ENCODE measurements around the gene ALG13. TPM values are rescaled to one million over a fixed set of nuclear protein-coding genes. Genes with fewer than 3 reads are reported as not detected.

ALG13 gene
- total RNA-seq, 1 donor from 2014 or later, result 31.0 TPM

DNA sequence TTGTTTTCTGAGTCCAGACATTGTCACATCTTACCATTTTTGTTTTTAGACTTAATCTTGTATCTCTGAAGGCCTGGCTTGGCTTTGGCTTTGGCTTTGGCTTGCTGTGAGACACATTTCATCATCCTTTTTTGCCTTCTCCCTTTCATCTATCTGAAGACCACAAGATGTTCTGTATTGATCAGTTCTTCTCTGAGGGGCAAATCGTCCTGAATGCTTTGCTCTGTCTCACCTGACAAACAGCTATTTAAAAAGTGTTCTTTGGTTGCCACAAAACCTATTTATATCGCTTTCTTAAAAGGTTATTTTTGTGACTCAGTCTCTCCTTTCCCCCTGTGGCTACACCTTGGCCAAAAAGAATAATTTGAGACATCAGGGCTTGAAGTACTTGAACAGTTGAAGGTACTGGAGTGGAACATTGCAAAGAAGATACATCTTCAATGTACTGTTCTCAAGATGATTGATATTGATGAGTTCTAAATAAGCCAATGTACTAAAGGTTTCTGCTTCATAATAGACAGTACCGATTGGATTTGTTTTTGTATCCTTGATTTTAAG, 80.7 kb downstream of the ALG13 start:
- Mint-ChIP-seq H3K27me3 (ENCODE audit: low read depth, unreplicated experiment) (no peaks in the 10 kb centered on the region), H3K27ac (ENCODE audit: unreplicated experiment) (no peak overlapping the region), H3K36me3 (ENCODE audit: low read depth, unreplicated experiment) (no peaks in the 10 kb centered on the region), H3K4me1 (ENCODE audit: low read depth, unreplicated experiment) (no peaks in the 10 kb centered on the region), H3K9me3 (ENCODE audit: unreplicated experiment) (no peaks in the 10 kb centered on the region), H3K4me3 (ENCODE audit: unreplicated experiment) (no peak overlapping the region)
- no peaks in the 10 kb centered on the region for H3K9me3 ChIP-seq (ENCODE audit: insufficient read depth, low read depth, low read length)
- H3K4me3 ChIP-seq (ENCODE audit: insufficient read depth, low read depth, low read length), result no peak overlapping the region
- no peak overlapping the region for H3K4me2 ChIP-seq (ENCODE audit: low read length)
- no peak for TF ChIP-seq EZH2 (IDR thresholded peaks at IDR 0.05; ENCODE audit: insufficient read depth, low read length)
- TF ChIP-seq, protein P1, sequence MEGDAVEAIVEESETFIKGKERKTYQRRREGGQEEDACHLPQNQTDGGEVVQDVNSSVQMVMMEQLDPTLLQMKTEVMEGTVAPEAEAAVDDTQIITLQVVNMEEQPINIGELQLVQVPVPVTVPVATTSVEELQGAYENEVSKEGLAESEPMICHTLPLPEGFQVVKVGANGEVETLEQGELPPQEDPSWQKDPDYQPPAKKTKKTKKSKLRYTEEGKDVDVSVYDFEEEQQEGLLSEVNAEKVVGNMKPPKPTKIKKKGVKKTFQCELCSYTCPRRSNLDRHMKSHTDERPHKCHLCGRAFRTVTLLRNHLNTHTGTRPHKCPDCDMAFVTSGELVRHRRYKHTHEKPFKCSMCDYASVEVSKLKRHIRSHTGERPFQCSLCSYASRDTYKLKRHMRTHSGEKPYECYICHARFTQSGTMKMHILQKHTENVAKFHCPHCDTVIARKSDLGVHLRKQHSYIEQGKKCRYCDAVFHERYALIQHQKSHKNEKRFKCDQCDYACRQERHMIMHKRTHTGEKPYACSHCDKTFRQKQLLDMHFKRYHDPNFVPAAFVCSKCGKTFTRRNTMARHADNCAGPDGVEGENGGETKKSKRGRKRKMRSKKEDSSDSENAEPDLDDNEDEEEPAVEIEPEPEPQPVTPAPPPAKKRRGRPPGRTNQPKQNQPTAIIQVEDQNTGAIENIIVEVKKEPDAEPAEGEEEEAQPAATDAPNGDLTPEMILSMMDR (IDR thresholded peaks at IDR 0.05; ENCODE audit: insufficient read depth, low read depth, low read length), result no peak
- H3K79me2 ChIP-seq (ENCODE audit: insufficient read depth, low read length), result no peaks in the 10 kb centered on the region
- H3K27me3 ChIP-seq (ENCODE audit: insufficient read depth, low read length), result no peaks in the 10 kb centered on the region
- no peak overlapping the region for H2AFZ ChIP-seq (ENCODE audit: low read depth, low read length)
- no peak overlapping the region for H3K9ac ChIP-seq (ENCODE audit: low read length)
- FAIRE-seq (peak; percentile 99), DNase-seq (ENCODE audit: low read depth) (no peak)
- no peaks in the 10 kb centered on the region for H4K20me1 ChIP-seq (ENCODE audit: insufficient read depth, low read length)
- no peaks in the 10 kb centered on the region for H3K4me1 ChIP-seq (ENCODE audit: insufficient read depth, low read length)
- no peak overlapping the region for H3K27ac ChIP-seq (ENCODE audit: low read depth, low read length)
- H3K36me3 ChIP-seq (ENCODE audit: insufficient read depth, low read length), result no peaks in the 10 kb centered on the region

DNA sequence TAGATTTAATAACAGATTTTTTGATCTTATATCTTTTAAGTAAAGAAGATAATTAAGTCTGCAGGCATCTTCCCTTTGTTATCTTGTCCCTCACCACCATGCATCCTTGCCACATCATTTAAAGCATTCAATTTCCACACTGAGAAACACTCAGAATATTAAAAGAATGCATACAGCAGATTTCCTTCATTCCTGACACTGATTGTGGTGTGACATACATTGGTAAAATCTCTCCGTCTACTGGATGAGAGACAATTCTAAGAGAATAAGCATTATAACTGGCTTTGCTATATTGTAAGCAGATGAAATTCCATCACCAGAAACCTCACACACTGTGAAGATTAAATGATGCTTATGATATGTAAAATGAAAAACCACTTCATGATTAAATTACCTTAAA, 97.6 kb downstream of the ALG13 start:
- TF ChIP-seq, protein P1 (IDR thresholded peaks at IDR 0.05; ENCODE audit: insufficient read depth, low read depth, low read length), result no peak
- no peak for TF ChIP-seq EZH2 (IDR thresholded peaks at IDR 0.05; ENCODE audit: insufficient read depth, low read length)
- Histone ChIP-seq H3K27ac (ENCODE audit: low read depth, low read length) (no peak overlapping the region), H3K9me3 (ENCODE audit: insufficient read depth, low read depth, low read length) (no peaks in the 10 kb centered on the region), H3K4me3 (ENCODE audit: insufficient read depth, low read depth, low read length) (no peak overlapping the region), H4K20me1 (ENCODE audit: insufficient read depth, low read length) (no peaks in the 10 kb centered on the region), H3K4me1 (ENCODE audit: insufficient read depth, low read length) (no peaks in the 10 kb centered on the region), H2AFZ (ENCODE audit: low read depth, low read length) (no peak overlapping the region), H3K79me2 (ENCODE audit: insufficient read depth, low read length) (no peaks in the 10 kb centered on the region), H3K27me3 (ENCODE audit: insufficient read depth, low read length) (no peaks in the 10 kb centered on the region), H3K4me2 (ENCODE audit: low read length) (no peak overlapping the region), H3K9ac (ENCODE audit: low read length) (no peak overlapping the region), H3K36me3 (ENCODE audit: insufficient read depth, low read length) (no peaks in the 10 kb centered on the region)
- Mint-ChIP-seq H3K36me3 (ENCODE audit: low read depth, unreplicated experiment) (peaks cover 2% of the 10 kb centered on the region), H3K27me3 (ENCODE audit: low read depth, unreplicated experiment) (no peaks in the 10 kb centered on the region), H3K27ac (ENCODE audit: unreplicated experiment) (no peak overlapping the region), H3K4me3 (ENCODE audit: unreplicated experiment) (no peak overlapping the region), H3K9me3 (ENCODE audit: unreplicated experiment) (no peaks in the 10 kb centered on the region), H3K4me1 (ENCODE audit: low read depth, unreplicated experiment) (no peaks in the 10 kb centered on the region)
- FAIRE-seq, result peak; percentile 92
- no peak for DNase-seq (ENCODE audit: low read depth)

DNA sequence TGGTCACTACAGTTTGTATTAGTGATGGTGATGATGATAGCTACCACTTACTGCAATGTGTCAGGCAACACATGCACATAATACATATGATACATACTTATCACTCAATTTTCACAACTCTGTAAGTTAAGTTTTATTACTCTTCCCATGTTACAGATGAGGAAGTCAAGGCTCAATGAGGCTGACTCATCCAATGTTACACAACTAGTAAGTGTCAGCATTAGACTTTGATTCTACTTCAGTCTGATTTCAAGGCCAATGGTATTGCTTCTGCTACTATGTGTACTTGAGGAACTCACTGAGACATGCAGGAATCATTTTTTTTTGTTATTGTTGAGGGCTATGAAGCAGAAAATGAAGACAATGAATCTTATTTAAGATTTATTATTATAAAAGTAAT, 98.6 kb downstream of the ALG13 start:
- Mint-ChIP-seq H3K27ac (ENCODE audit: unreplicated experiment) (no peak overlapping the region), H3K4me3 (ENCODE audit: unreplicated experiment) (no peak overlapping the region), H3K36me3 (ENCODE audit: low read depth, unreplicated experiment) (peaks cover 2% of the 10 kb centered on the region), H3K27me3 (ENCODE audit: low read depth, unreplicated experiment) (no peaks in the 10 kb centered on the region), H3K4me1 (ENCODE audit: low read depth, unreplicated experiment) (no peaks in the 10 kb centered on the region), H3K9me3 (ENCODE audit: unreplicated experiment) (peaks cover 2% of the 10 kb centered on the region)
- no peak overlapping the region for H3K4me3 ChIP-seq (ENCODE audit: insufficient read depth, low read depth, low read length)
- no peak for TF ChIP-seq EZH2 (IDR thresholded peaks at IDR 0.05; ENCODE audit: insufficient read depth, low read length)
- TF ChIP-seq, protein P1 (IDR thresholded peaks at IDR 0.05; ENCODE audit: insufficient read depth, low read depth, low read length), result no peak
- H3K9ac ChIP-seq (ENCODE audit: low read length), result no peak overlapping the region
- FAIRE-seq (peak; percentile 54), DNase-seq (ENCODE audit: low read depth) (no peak)
- no peaks in the 10 kb centered on the region for H3K36me3 ChIP-seq (ENCODE audit: insufficient read depth, low read length)
- H3K79me2 ChIP-seq (ENCODE audit: insufficient read depth, low read length), result no peaks in the 10 kb centered on the region
- H2AFZ ChIP-seq (ENCODE audit: low read depth, low read length), result no peak overlapping the region
- H3K4me2 ChIP-seq (ENCODE audit: low read length), result no peak overlapping the region
- H3K27me3 ChIP-seq (ENCODE audit: insufficient read depth, low read length), result no peaks in the 10 kb centered on the region
- no peaks in the 10 kb centered on the region for H3K9me3 ChIP-seq (ENCODE audit: insufficient read depth, low read depth, low read length)
- no peak overlapping the region for H3K27ac ChIP-seq (ENCODE audit: low read depth, low read length)
- no peaks in the 10 kb centered on the region for H4K20me1 ChIP-seq (ENCODE audit: insufficient read depth, low read length)
- H3K4me1 ChIP-seq (ENCODE audit: insufficient read depth, low read length), result no peaks in the 10 kb centered on the region

All from astrocyte (in vitro differentiated cells and primary cell).